AG04450 (cell line): ENCODE data around the gene TIAL1. TPM values are rescaled to one million over a fixed set of nuclear protein-coding genes. Genes with fewer than 3 reads are reported as not detected.

Experiments
- CTCF ChIA-PET: fragments of 300-600, 350-600 bp; formaldehyde crosslinking; extraction: SDS; loops from one replicate; lab custom pipeline; 2022; ENCODE audit warnings: antibody characterized with exemption, inconsistent platforms; lab: Charles Lee
- POLR2A ChIA-PET: fragments of 350-600 bp; formaldehyde crosslinking; extraction: SDS; loops from one replicate; lab custom pipeline; 2021; ENCODE audit warnings: antibody characterized with exemption, inconsistent platforms; lab: Yijun Ruan, JAX
- DNase-seq: peaks from one replicate; pipeline ENCODE4 v3.0.0-alpha.2; 2011; ENCODE audit warnings: low read depth, low spot score
- H3K27ac ChIP-seq: one replicate; pipeline ENCODE4 v1.5.1; 2012; ENCODE audit warnings: low read depth, low read length, control low read depth
- H3K27me3 ChIP-seq: one replicate; pipeline ENCODE4 v1.6.0; 2012; ENCODE audit warnings: low read length; ENCODE audit not compliant: control insufficient read depth, insufficient read depth
- H3K4me3 ChIP-seq: 2 replicates; pipeline ENCODE4 v1.5.1; 2011; ENCODE audit warnings: mild to moderate bottlenecking, low read depth, low read length, control low read depth
- H3K9me3 ChIP-seq: 2 replicates; pipeline ENCODE4 v1.5.1; 2012; ENCODE audit warnings: low read length; ENCODE audit not compliant: control insufficient read depth, insufficient read depth
- polyA plus RNA-seq: library from polyadenylated mRNA; depleted of rRNA; stranded (reverse); fragments of >200 nt; gene quantifications from 2 replicates; pipeline ENCODE4 v1.2.3, GENCODE V29; 2011
- TF ChIP-seq, protein P1 (sequence below): IDR thresholded peaks from 2 replicates; pipeline ENCODE4 v1.5.1; 2011; ENCODE audit warnings: low read depth, low read length, control low read depth, inconsistent platforms

TIAL1 gene
- polyA plus RNA-seq, 1 experiment = 113 TPM

DNA sequence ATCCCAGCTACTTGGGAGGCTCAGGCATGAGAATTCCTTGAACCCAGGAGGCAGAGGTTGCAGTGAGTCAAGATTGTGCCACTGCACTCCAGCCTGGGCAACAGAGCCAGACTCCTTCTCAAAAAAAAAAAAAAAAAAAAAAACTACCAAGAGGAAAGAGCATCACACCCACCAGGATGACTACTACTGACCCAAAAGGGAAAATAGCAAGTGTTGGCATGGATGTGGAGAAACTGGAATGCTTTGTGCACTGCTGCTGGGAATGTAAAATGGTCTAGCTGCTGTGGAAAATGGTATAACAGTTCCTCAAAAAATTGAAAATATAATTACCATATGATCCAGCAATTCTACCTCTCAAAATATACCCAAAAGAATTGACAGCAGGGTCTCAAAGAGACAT lies 7.7 kb upstream of the TIAL1 start:
- POLR2A ChIA-PET = no interaction called here
- Histone ChIP-seq H3K27ac (no peak overlapping the region), H3K4me3 (no peak overlapping the region), H3K27me3 (no peaks in the 10 kb centered on the region), H3K9me3 (no peaks in the 10 kb centered on the region)
- CTCF ChIA-PET = interaction anchor here (0.6 kb wide), 1 partner anchor 492 kb away, joined by 3 read pairs; no protein-coding TSS in a partner anchor
- no peak for DNase-seq
- TF ChIP-seq, protein P1, sequence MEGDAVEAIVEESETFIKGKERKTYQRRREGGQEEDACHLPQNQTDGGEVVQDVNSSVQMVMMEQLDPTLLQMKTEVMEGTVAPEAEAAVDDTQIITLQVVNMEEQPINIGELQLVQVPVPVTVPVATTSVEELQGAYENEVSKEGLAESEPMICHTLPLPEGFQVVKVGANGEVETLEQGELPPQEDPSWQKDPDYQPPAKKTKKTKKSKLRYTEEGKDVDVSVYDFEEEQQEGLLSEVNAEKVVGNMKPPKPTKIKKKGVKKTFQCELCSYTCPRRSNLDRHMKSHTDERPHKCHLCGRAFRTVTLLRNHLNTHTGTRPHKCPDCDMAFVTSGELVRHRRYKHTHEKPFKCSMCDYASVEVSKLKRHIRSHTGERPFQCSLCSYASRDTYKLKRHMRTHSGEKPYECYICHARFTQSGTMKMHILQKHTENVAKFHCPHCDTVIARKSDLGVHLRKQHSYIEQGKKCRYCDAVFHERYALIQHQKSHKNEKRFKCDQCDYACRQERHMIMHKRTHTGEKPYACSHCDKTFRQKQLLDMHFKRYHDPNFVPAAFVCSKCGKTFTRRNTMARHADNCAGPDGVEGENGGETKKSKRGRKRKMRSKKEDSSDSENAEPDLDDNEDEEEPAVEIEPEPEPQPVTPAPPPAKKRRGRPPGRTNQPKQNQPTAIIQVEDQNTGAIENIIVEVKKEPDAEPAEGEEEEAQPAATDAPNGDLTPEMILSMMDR = no peak

DNA sequence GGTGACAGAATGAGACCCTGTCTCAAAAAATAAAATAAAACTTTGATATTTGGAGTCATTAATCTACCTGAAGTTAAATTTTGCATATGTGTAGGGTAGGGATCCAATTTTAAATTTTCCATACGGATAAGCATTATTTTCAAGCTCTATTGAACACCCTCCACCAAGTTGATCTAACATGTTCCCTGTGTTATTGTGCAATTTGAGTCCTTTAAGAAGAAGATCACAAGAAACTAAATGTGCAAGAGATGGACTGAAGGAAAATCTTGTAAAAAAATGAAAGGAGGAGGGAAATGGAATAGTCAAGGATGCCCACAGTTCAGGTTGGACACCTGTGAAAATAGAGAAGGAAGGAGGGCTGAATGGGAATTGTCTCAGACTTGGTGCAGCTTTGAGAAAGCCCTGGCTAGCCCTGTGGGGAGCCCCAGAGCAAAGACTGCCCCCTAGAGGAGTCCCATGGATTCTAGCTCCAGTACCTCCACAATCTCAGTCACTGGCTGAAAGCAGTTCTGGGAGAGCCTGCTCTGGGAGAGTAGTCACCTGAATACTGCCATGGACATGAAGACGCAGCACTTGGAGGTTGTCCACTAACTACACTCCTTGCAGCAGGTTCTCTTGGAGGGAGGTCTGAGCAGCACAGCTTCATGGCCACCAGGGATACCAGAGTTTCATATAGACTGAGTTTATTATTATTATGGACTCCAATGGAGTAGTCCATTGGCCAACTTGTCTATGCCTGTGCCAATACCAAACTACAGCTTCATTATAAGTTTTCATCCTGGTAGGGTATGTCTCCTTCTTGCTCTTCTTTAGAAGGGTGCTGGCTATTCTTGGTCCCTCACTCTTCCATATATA lies 5.7 kb upstream of the TIAL1 start:
- Histone ChIP-seq H3K9me3 (no peaks in the 10 kb centered on the region), H3K4me3 (no peak overlapping the region), H3K27me3 (no peaks in the 10 kb centered on the region), H3K27ac (no peak overlapping the region)
- CTCF ChIA-PET = interaction anchor here (0.5 to 3.0 kb wide), 12 partner anchors 9 to 404 kb away, joined by 3 to 17 read pairs (median 4); no protein-coding TSS in a partner anchor
- no peak for DNase-seq
- POLR2A ChIA-PET = interaction anchor here (0.6 to 1.1 kb wide), 2 partner anchors 59 to 60 kb away, joined by 3 read pairs; partner anchors contain the start of gene RGS10
- TF ChIP-seq, protein P1 = peak; percentile 63

DNA sequence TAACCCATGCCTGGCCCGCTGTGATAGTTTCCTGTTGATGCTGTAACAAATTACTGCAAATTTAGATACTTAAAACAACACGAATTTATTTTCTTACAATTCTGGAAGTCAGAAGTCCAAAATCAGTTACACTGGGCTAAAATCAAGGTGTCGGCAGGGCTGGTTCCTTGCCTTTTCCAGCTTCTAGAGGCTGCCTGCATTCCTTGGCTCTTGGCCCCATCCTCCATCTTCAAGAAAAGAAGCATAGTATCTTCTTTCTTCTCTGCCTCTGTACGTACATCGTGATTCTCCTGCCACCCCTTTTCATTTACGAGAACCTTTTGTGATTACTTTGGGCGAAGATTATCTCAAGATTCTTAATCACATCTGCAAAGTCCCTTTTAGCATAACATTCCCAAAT lies 1.6 kb upstream of the TIAL1 start:
- DNase-seq = no peak
- POLR2A ChIA-PET = interaction anchor here (1.0 kb wide), 1 partner anchor 52 kb away, joined by 3 read pairs; the partner anchor contains the start of gene BAG3
- H3K27ac ChIP-seq = no peak overlapping the region
- H3K4me3 ChIP-seq = no peak overlapping the region
- CTCF ChIA-PET = no interaction called here
- H3K9me3 ChIP-seq = peaks cover 4% of the 10 kb centered on the region; the same call in 1 of the 2 replicates
- H3K27me3 ChIP-seq = no peaks in the 10 kb centered on the region
- TF ChIP-seq, protein P1 = no peak

DNA sequence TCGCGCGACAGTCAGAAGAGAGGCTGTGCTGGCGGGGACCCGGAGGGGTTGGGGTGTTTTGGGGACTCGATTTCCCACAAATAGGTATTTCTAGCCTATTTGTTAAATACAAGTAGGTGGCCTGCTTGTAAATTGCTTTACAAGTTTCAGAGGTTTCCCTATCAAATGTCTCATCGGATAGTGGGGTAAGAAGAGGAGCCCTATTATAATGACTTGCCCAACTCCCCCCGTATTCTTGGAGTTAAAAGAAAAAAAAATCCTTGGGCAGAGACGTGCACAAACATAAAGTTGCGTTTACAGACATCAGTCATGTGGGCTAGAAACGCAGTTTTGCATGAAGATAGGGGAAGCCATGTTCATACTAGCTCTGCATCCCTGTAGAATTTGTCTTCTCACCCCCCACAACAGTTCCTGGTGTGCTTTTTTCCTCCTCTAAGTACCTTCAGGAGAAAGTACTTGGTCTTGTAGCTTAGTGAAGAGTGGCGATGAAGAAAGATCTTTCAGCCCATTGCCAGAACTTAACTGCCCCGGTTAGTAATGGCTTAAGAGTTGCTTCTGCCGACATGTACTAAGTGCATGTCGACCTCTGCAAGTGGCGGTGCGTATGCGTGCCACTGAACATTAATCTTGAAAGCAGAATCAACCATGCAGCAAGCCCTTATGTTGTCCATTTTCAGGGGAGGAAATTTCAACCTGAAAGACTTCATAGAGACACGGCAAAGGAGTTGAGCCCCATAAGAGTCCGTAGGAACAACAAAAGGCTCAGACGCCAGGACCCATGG lies 832 bp upstream of the TIAL1 start:
- DNase-seq = no peak
- ChIA-PET POLR2A (interaction anchor here (0.9 to 1.0 kb wide), 5 partner anchors 53 to 493 kb away, joined by 3 to 10 read pairs (median 3); partner anchors contain the start of genes BAG3 and DENND10), CTCF (interaction anchor here (1.4 kb wide), 1 partner anchor 398 kb away, joined by 3 read pairs; no protein-coding TSS in a partner anchor)
- H3K27me3 ChIP-seq = no peaks in the 10 kb centered on the region
- H3K9me3 ChIP-seq = peaks cover 4% of the 10 kb centered on the region; the same call in 1 of the 2 replicates
- TF ChIP-seq, protein P1 = no peak
- H3K4me3 ChIP-seq = peak overlapping the region; percentile 97
- H3K27ac ChIP-seq = peak overlapping the region; percentile 49
